CD1c-positive myeloid dendritic cell (primary cell): ENCODE measurements around the gene CD28.
"Not testable (repeated sequence)": the region's sequence is repeated elsewhere in the genome, so short reads cannot be mapped to it uniquely, and the experiment has no call there.

Source experiments
- DNase-seq: peaks from one replicate; pipeline ENCODE4 v3.0.0-alpha.2; 2016; ENCODE audit errors: extremely low spot score

Gene CD28

GRCh38 chr2:203748331-203749126 lies 42.1 kb downstream of the CD28 start:
- DNase-seq, result no peak

DNA sequence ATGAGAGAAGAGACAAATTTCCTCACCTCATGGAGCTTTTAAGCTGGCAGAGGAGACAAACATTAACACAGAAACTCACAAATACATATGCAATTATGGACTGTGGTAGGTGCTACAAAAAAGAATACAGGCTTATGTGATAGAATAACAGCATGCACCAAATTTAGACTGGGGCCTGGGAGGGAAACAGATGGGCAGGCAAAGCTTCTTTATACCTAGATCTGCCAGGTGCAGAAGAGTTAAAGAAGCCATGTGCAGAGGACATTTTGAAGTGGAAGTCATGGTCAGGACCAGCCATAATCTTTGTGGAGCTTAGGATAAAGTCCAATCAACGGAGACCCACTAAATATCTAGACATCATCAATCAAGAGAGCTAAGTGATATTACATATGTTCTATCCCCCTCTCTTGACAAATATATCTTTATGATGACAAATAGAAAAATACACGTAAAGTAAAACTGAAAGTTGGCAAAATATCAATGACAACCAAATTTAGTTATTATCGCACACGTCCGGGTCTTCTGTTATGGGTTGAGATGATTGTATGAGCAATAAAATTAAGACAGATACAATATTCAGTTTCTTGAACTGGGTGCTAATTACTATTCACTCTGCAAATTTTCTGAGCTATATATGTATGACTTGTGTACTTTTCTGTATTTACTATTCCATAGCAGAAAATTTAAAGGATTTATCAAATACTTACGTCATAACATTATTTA lies 44.1 kb downstream of the CD28 start:
- no peak for DNase-seq

- peak; percentile 68 for DNase-seq
These were observed 45.3 kb downstream of the CD28 start for GRCh38 chr2:203751685-203752271.

GRCh38 chr2:203756161-203756560 lies 49.7 kb downstream of the CD28 start:
- DNase-seq, result no peak

- DNase-seq, result no peak
These were observed 52.6 kb downstream of the CD28 start for GRCh38 chr2:203758841-203759689.

GRCh38 chr2:203759690-203760365 lies 53.4 kb downstream of the CD28 start:
- DNase-seq, result no peak

DNA sequence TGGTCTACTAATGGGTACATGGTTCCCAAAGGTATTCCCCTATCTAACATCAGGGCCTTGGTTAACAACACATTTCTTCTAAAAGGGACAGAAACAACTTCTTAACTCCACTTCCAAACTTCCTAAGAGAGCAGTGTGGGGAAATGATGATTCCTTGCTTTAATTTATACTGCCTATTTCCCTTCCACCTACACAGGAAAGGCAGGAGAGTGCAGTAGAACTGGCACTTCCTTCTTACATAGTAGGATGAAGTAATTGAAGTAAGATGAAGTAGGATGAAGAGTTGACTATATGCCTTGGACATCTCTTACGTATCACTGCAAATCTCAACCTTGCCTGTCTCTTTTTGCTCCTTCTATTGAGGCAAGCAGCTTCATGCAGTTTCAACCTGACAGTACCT lies 54.7 kb downstream of the CD28 start:
- peak; percentile 33 for DNase-seq

- DNase-seq, result no peak
These were observed 57.0 kb downstream of the CD28 start for GRCh38 chr2:203763241-203763937.

DNA sequence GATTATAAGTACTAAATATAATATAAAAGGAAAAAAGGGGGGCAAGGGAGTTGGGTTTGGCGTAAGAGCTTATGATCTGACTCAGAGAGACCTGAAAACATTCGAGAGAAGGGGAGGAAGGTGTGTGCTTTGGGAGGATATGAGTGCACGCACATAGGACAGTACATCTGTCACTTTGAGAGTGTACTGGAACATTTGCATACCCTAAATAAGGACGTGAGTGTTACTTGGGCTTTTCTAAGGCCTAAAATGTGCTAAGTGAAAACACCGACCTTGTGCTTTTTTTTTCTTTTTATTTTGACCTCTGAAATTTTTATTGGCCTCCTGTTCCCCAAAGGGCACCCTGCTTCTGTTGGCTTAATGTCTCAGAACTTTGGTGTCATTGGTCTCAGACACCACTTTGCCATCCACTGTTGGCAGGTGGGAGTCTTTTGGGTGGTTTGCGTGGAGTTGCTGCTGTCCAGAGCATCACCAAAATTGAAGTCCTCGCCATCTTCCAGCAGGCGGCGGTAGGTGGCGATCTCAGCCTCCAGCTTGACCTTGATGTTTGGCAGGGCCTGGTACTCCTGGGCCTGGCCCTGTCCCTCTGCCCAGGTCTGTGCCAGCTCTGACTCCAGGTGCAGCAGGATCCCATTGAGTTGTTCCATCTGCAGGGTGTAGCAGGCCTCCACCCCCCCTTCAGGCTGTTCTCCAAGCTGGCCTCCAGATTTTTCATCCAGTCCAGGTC lies 57.7 kb downstream of the CD28 start:
- DNase-seq, result no peak

- no peak for DNase-seq
These were observed 66.2 kb downstream of the CD28 start for GRCh38 chr2:203772456-203773165.

DNA sequence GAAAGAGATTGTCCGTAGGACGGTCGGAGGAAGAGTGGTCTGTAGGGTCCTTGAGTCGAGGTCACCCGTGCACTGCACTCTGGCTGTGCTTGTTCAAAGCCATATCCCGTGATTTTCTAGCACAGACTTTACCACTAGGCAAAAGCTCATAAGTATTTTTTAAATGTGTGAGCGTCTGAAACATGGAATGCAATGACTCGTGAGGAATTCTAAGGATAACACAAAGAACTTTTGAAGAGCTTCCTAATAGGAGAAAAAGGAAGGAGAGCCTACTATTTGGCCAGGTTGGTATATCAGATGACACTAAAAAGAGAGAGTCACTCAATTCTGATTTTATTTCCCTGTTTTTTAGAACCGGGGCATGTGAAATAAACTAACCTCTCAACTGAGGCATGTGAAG lies 68.3 kb downstream of the CD28 start:
- DNase-seq, result no peak

- DNase-seq, result no peak
These were observed 69.2 kb downstream of the CD28 start for GRCh38 chr2:203775684-203776083.

- no peak for DNase-seq
These were observed 70.6 kb downstream of the CD28 start for GRCh38 chr2:203777030-203777429.

- not testable (repeated sequence) for DNase-seq
These were observed 73.1 kb downstream of the CD28 start for GRCh38 chr2:203779477-203780073.

GRCh38 chr2:203780231-203780630 lies 73.8 kb downstream of the CD28 start:
- no peak for DNase-seq

GRCh38 chr2:203781151-203781550 lies 74.7 kb downstream of the CD28 start:
- DNase-seq, result peak; percentile 37

- DNase-seq, result peak; percentile 77
These were observed 76.0 kb downstream of the CD28 start for GRCh38 chr2:203782262-203782976.

DNA sequence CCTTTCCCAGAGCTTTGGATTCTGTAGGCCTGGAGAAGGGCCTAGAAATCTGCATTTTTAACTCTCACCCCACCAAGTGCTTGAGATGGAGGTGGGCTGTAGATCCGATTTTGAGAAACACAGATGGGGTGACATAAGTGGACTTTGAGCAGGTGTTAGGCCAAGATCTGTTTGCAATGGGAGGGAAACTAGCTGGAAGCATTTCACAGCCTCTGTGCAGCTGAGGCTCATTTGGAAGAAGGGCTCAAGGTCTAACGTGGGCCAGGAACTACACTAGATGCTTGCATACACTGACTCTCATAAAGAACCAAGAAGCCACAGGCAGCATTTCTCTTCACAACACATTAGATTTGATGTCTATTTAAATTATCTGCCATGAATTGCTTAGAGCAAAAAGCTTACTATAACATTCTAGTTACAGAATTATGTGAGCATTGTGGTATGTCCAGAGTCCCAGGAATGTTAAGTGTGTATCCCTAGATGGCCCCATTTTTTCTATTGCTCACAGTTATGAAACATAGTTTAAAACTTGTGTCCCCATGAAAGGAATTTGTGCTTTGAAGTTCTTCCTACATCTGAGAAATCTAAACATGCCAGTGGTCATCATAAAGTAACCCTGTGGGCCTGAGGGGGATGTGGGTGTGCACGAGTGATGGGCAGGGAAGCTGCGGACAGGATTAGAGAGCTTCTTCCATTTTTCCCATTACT lies 77.2 kb downstream of the CD28 start:
- no peak for DNase-seq
